Measurements from ENCODE around the gene CCDC186.

CCDC186 gene

GRCh38 chr10:114176511-114176910 lies 2.5 kb upstream of the CCDC186 start:
- no peak for TF ChIP-seq CTCF (IDR thresholded peaks at IDR 0.05; ENCODE audit: insufficient read depth, missing control alignments)
- DNase-seq (ENCODE audit: insufficient read length, low spot score) (no peak), FAIRE-seq (no peak)

- FAIRE-seq (no peak), DNase-seq (ENCODE audit: insufficient read length, low spot score) (no peak)
- no peak for TF ChIP-seq CTCF (IDR thresholded peaks at IDR 0.05; ENCODE audit: insufficient read depth, missing control alignments)
Observed at GRCh38 chr10:114175667-114176066, 1.7 kb upstream of the CCDC186 start.

- TF ChIP-seq CTCF (IDR thresholded peaks at IDR 0.05; ENCODE audit: insufficient read depth, missing control alignments) = no peak
- DNase-seq (ENCODE audit: insufficient read length, low spot score) (no peak), FAIRE-seq (no peak)
Observed at GRCh38 chr10:114174695-114175188, 739 bp upstream of the CCDC186 start.

GRCh38 chr10:114173603-114173920 lies 441 bp downstream of the CCDC186 start:
- DNase-seq (ENCODE audit: insufficient read length, low spot score) (no peak), FAIRE-seq (no peak)
- no peak for TF ChIP-seq CTCF (IDR thresholded peaks at IDR 0.05; ENCODE audit: insufficient read depth, missing control alignments)

- no peak for FAIRE-seq
- TF ChIP-seq CTCF (IDR thresholded peaks at IDR 0.05; ENCODE audit: insufficient read depth, missing control alignments) = no peak
- DNase-seq (ENCODE audit: insufficient read length, low spot score) = no peak
Observed at GRCh38 chr10:114172776-114173602, 1.0 kb downstream of the CCDC186 start.

GRCh38 chr10:114172216-114172615 lies 1.8 kb downstream of the CCDC186 start:
- no peak for TF ChIP-seq CTCF (IDR thresholded peaks at IDR 0.05; ENCODE audit: insufficient read depth, missing control alignments)
- FAIRE-seq (no peak), DNase-seq (ENCODE audit: insufficient read length, low spot score) (no peak)

GRCh38 chr10:114168450-114169009 lies 5.5 kb downstream of the CCDC186 start:
- TF ChIP-seq CTCF (IDR thresholded peaks at IDR 0.05; ENCODE audit: insufficient read depth, missing control alignments) = no peak
- DNase-seq (ENCODE audit: insufficient read length, low spot score) (no peak), FAIRE-seq (no peak)

All from D721Med (cell line).